Neural cell (in vitro differentiated cells): ENCODE measurements around the gene TRPM3.

ENCODE experiments used
- CTCF ChIP-seq: fragments of 450-650 bp; IDR thresholded peaks from 2 replicates; pipeline ENCODE4 v1.5.1; 2014; ENCODE audit warnings: antibody characterized with exemption, mild to moderate bottlenecking, moderate library complexity; ENCODE audit not compliant: poor library complexity, severe bottlenecking
- RAD21 ChIP-seq: fragments of 450-650 bp; conservative IDR thresholded peaks from 2 replicates; pipeline ENCODE4 v1.6.1; 2014; ENCODE audit warnings: antibody characterized with exemption, mild to moderate bottlenecking, moderate library complexity

- TF ChIP-seq CTCF (no peak), RAD21 (no peak)
These were observed 304.1 kb downstream of the TRPM3 start for GRCh38 chr9:70817311-70817710.
